ENCODE results near the gene TSPEAR. TPM values are rescaled to one million over a fixed set of nuclear protein-coding genes. Genes with fewer than 3 reads are reported as not detected.

The TSPEAR gene
- total RNA-seq, 4 donors from 2014 or later, result not detected

GRCh38 chr21:44722731-44723130, 11.4 kb upstream of the TSPEAR start:
- Histone ChIP-seq H3K27ac (no peak overlapping the region), H3K9me3 (no peaks in the 10 kb centered on the region), H3K4me1 (peaks cover 0 to 13% (median 3%) of the 10 kb centered on the region in 4 donors), H3K4me3 (no peak overlapping the region), H3K36me3 (no peaks in the 10 kb centered on the region), H3K27me3 (peaks cover 0 to 56% of the 10 kb centered on the region in 2 donors)
- WGBS, 2 donors, result 52 to 77% methylated on average over 3 to 5 of the region's 5 CpGs
- TF ChIP-seq EP300 (IDR thresholded peaks at IDR 0.05), result no peak
- TF ChIP-seq CTCF (IDR thresholded peaks at IDR 0.05), result no peak
- no peak for TF ChIP-seq POLR2A (IDR thresholded peaks at IDR 0.05)
- no peak for DNase-seq (ENCODE audit: low spot score in 2 of 2)

GRCh38 chr21:44720170-44720569, 8.8 kb upstream of the TSPEAR start:
- no peak for DNase-seq (ENCODE audit: low spot score in 2 of 2)
- no peak overlapping the region for H3K4me3 ChIP-seq
- peaks cover 0 to 13% (median 3%) of the 10 kb centered on the region in 4 donors for H3K4me1 ChIP-seq
- 84 to 87% methylated on average over 2 of the region's 2 CpGs for WGBS, 2 donors
- no peak for TF ChIP-seq EP300 (IDR thresholded peaks at IDR 0.05)
- TF ChIP-seq CTCF (IDR thresholded peaks at IDR 0.05), result no peak
- TF ChIP-seq POLR2A (IDR thresholded peaks at IDR 0.05), result no peak
- peaks cover 0 to 40% of the 10 kb centered on the region in 2 donors for H3K27me3 ChIP-seq
- H3K27ac ChIP-seq, result no peak overlapping the region
- no peaks in the 10 kb centered on the region for H3K9me3 ChIP-seq
- H3K36me3 ChIP-seq, result no peaks in the 10 kb centered on the region

- Histone ChIP-seq H3K4me1 (peaks cover 0 to 8% (median 3%) of the 10 kb centered on the region in 4 donors), H3K27ac (no peak overlapping the region), H3K36me3 (no peaks in the 10 kb centered on the region), H3K9me3 (no peaks in the 10 kb centered on the region), H3K4me3 (no peak overlapping the region), H3K27me3 (peaks cover 0 to 34% of the 10 kb centered on the region in 2 donors)
- TF ChIP-seq EP300 (IDR thresholded peaks at IDR 0.05) (no peak), CTCF (IDR thresholded peaks at IDR 0.05) (no peak), POLR2A (IDR thresholded peaks at IDR 0.05) (no peak)
- 47 to 58% methylated on average over 6 of the region's 6 CpGs for WGBS, 2 donors
- no peak for DNase-seq (ENCODE audit: low spot score in 2 of 2)
Measured at GRCh38 chr21:44718571-44718970, 7.2 kb upstream of the TSPEAR start.

GRCh38 chr21:44718093-44718492, 6.7 kb upstream of the TSPEAR start:
- no peak for TF ChIP-seq CTCF (IDR thresholded peaks at IDR 0.05)
- TF ChIP-seq POLR2A (IDR thresholded peaks at IDR 0.05), result no peak
- no peak for TF ChIP-seq EP300 (IDR thresholded peaks at IDR 0.05)
- DNase-seq (ENCODE audit: low spot score in 2 of 2), result no peak
- Histone ChIP-seq H3K27me3 (peaks cover 0 to 34% of the 10 kb centered on the region in 2 donors), H3K4me3 (no peak overlapping the region), H3K9me3 (no peaks in the 10 kb centered on the region), H3K4me1 (peaks cover 0 to 3% (median under 1%) of the 10 kb centered on the region in 4 donors), H3K36me3 (no peaks in the 10 kb centered on the region), H3K27ac (no peak overlapping the region)
- WGBS, 2 donors, result 47 to 50% methylated on average over 2 of the region's 2 CpGs

GRCh38 chr21:44716984-44717383, 5.6 kb upstream of the TSPEAR start:
- peaks cover 2 to 38% of the 10 kb centered on the region in 2 donors for H3K27me3 ChIP-seq
- H3K4me1 ChIP-seq, result no peaks in the 10 kb centered on the region
- H3K36me3 ChIP-seq, result no peaks in the 10 kb centered on the region
- H3K27ac ChIP-seq, result no peak overlapping the region
- H3K9me3 ChIP-seq, result no peaks in the 10 kb centered on the region
- no peak for DNase-seq (ENCODE audit: low spot score in 2 of 2)
- no peak for TF ChIP-seq EP300 (IDR thresholded peaks at IDR 0.05)
- no peak for TF ChIP-seq POLR2A (IDR thresholded peaks at IDR 0.05)
- TF ChIP-seq CTCF (IDR thresholded peaks at IDR 0.05), result no peak
- H3K4me3 ChIP-seq, result no peak overlapping the region
